Stimulated activated CD8-positive, alpha-beta memory T cell treated with anti-CD3 and anti-CD28 coated beads, Interleukin-7, amount 100 ng/mL, for 24 hours (primary cell): ENCODE data around the gene CST8.

ENCODE experiments used
- DNase-seq: peaks from one replicate; pipeline ENCODE4 v3.0.0-alpha.2; 2020; ENCODE audit warnings: low read depth

CST8 gene

DNA sequence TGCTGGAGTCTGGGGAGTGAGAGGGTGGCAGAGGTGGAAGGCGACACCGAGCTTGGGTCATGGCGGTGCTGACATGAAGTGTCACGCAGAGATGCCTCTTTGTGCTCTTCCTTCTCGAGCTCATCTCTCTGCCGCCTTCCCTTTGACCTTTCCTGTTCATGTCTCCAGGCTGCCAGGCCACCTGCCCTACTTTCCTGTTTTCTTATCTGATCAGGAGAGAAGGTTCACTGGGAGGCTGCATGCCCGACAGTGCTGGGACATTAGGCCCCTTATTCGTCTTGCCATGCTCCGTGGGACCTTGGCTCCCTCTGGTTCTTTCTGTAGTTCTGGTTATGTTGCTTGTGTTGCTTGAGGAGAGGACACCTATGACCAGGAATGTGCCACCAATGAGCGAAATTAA is 33.2 kb downstream of the CST8 start:
- no peak for DNase-seq

DNA sequence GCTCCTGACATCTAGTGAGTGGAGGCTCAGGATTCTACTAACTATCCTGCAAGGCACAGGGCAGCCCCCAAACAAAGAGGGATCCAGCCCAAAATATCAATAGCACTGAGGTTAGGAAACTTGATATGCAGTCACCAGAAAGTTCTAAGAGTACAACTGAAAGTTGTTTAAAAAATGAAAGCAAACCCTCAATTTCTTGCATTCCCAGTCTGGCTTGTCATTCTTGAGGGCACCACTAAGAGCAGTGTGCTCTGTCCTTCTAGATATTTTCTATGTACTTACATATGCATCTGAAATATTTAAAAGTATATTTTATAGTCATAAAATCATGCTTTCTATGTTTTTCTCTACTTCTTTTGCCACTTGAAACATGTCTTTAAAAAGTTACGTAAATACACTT is 35.9 kb downstream of the CST8 start:
- DNase-seq, result no peak

DNA sequence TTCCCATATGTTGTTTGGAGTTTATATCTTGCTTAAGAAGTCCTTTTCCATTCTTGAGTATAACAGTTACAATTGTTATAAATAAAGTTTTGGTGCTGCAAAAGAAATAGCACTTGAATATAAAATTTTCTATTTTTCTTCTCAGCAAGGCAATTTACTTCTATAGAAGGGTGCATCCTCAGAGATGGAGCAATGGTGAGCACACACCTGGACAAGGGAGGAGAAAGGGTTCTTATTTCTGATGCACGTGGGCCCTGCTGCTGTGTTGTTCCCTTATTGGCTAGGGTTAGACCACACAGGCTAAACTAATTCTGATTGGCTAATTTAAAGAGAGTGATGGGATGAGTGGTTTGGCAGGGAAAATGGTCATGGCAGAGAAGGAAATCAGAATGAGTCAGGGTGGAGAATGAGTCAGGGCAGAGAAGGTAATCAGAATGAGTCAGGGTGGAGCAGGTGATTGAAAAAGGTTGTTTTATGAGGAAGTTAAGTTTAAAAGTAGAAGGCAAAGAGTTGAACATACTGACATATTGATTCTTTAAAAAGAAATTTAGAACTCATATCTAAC is 38.0 kb downstream of the CST8 start:
- no peak for DNase-seq

DNA sequence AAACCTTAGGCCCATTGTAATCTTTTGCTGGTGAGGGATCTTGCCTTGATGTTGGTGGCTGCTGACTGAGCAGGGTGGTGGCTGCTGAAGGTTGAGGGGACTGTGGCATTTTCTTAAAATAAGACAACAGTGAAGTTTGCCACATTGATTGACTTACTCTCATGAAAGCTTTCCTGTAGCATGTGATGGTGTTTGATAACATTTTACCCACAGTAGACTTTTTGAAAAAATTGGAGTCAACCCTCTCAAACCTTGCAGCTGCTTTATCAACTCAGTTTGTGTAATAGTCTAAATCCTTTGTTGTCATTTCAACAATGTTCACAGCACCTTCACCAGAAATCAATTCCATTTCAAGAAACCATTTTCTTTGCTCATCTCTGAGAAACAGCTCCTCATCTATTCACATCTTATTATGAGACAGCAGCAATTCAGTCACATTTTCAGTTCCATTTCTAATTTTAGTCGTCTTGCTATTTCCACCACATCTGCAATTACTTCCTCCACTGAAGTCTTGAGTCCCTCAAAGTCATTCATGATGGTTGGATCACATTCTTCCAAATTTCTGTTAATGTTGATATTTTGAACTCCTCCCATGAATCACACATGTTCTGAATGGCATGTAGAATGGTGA is 40.1 kb downstream of the CST8 start:
- DNase-seq, result no peak

DNA sequence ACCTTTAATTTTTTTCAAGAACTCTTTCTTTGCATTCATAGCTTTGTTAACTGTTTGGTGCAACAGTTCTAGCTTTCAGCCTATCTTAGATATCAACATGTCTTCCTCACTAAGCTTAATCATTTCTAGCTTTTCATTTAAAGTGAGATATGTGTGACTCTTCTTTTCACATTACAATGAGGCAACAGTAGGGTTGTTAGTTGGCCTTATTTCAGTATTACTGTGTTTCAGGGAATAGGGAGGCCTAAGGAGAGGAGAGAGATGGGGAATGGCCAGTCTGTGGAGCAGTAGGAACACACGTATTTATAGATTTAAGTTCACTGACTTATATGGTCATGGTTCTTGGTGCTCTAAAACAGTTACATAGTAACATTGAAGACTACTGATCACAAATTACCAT is 41.6 kb downstream of the CST8 start:
- no peak for DNase-seq

DNA sequence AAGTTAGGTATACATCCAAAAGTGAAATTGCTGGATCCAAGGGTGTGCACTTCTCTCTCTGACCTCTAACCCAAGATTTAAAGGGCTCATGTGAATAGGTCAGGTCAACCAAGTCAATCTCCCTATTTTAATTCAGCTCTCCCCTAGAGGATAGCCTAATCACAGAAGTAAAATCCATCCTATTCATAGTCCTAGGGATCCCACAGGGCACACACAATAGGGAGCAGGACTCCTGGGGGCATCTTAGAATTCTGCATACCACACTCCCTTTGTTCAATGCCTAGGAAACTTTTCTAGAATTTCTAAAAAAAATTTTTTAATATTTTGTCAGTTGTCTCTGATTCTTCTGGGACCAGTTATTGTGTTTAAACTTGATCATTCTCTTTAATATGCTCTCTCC is 42.2 kb downstream of the CST8 start:
- no peak for DNase-seq

DNA sequence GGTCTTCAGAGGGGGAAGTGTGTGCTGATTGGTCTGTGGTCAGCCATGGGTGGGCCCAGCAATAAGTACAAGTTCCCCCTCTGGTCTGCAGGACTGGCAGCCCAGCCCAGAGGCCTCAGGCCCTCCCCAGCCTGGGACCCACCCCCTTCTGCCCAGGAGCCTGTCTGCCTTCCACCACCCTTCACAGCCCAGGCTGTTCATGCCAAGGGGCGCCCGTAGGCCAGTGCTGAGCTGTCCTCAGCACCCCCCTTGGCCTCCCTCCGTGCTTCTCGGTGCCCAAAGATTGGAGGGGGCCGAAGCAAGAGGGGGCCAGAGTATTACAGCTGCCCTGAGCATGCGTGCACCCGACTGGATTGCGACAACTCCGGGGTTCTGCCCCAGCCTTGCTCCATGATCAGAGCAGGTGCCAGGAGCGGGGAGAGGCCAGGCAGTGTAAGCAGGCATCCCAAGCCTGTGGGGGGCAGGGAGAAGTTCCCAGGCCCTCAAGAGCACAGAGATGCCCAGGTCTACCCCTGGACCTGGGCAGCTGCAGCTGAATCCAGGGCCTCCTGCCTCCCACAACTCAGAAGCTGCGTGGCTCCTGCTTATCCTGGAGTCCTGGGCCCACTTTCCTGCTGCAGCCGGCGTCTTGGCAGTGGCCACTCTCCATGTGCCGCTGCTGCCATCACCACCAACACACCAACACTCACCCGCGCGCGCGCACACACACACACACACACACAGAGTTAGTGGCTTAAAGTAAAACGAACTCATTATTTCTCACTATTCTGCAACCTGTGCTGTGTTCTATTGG is 44.1 kb downstream of the CST8 start:
- DNase-seq, result no peak

DNA sequence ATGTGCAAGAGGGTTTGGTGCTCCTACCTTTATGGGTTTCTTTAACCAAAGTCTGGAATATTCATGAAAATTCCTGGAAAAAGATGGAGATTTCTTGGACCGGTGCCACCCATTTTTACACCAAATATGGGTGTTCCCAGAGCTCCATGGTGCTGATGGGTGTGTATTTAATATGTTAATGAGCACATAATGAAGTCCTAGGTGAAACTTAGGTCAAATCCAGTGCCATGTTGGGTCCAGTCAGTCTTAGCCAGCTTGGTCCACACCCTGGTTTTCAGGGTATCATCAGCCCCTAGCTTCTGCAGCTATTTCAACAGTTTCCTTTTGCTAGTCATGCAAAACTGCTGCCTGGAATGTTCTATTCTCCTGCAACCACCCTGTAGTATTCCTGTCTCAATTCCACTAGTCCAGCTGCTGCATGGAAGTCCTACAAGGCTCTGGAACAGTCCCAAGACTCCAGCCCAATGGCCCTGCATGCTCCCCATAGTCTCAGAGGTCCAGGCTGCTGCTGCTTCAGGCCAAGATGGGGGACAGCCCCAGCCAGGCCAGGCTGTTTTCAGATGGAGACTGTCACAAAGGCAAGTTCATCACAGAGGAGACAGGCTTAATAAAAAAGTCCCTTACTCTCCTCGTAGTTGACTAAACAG is 45.5 kb downstream of the CST8 start:
- no peak for DNase-seq

DNA sequence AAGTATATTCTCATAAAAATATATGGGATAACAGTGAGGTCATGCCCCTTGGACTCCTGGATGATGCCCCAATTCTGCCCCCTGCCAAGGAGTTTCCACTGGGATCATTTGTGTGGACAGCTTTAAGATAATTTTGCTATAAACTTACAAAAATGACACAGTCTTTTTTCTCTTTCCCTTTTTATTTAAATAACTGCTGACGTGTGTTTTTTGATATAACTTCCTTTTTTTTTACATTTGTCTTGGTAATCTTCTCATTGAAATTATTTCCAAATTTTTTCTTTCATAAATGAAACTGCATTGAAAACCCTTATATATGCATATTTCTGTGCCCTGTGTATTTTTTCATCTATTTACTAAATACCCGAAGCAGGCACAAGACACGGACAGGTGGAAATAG is 46.1 kb downstream of the CST8 start:
- DNase-seq, result no peak

DNA sequence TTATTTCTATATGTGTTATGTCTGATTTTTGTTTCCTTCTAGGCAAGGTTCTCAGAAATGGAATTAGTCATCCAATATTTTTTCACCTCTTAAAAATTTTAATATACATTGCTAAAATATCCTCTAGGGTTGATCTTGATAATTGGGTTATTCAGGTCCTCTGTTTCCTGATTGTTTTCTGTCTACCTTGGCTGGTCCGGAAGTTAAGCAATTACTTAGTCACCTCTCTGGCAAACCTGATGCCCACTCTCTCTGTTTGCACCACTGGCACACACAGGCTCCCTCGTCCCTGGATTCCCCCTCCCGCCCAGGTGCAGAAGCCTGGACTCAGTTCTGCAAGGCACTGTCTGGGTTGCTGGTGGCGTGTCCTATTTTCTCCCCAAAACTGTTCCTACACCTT is 49.7 kb downstream of the CST8 start:
- DNase-seq, result no peak

DNA sequence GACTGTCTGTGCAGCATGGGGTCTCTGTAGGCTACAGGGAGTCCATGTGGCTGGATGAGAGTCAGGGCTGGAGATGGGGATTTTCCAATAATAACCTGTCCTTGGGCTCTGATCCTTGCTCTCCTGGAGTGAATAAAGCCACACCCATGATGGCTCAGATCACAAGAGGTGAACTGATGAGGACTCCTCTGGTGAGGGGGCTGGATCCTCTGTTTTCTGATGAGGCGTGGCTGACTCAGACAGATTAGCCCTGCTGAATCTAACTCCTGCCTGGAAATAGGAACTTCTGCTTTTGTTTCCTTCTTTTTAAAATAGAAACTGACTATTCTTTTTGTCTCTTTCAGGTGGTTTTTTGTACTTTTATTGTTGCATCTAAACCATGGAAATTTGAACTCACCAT is 50.4 kb downstream of the CST8 start:
- no peak for DNase-seq

DNA sequence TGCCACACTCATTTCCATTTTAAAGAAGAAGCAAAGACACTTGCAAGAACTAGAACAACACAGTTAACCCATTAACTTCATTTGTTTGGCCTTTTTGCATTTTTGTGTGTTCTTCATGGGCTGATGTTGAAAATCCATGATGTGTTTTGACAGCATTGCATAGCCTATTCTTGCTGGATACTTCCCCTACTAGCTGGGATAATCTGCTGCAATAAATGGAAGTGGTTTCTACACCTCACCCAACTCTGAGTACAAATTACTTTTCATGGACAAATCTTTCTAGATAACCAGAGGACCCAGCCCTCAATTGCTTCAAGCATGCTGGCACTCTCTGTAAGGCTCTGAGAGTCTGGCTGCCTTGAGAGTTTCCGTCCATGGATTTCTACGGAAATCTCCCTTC is 50.9 kb downstream of the CST8 start:
- DNase-seq, result no peak

DNA sequence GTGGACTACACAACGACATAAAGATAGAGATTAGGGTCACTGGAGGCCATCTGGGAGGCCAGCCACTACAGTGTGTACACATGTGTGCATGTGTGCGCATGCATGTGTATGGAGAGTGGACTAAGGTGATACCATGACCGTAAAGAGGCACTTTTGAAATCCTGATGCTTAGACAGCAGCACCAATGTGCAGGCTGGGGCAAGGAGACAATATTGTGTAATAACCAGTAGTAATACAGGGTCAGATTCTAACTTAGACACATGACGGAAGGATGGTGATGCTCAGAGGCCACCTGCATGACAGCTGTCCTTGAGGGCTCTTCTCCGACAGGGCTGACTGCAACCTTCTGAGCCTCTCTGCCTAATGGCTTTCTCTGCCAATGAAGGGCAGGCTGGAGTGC is 51.9 kb downstream of the CST8 start:
- DNase-seq, result no peak

DNA sequence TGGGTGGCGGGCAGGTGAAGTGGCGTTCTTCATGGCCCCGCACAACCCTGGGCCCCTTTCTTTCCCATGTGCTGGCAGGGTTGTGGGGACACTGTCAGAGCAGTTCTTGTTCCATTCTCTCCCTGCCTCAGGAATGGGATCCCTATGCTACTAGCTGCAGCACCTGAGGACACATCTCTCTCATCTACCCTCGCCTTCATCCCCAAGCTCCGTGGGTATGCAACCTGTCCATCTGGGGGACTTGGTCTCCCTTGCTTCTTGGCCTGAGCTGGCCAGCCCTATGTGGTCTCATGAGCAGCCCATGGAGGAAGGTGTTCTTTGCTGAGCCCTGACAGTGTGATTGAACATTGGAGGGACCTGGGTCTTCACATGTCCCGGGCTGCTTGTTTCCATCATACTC is 53.2 kb downstream of the CST8 start:
- DNase-seq, result no peak
